GM19438 (cell line): ENCODE measurements around the gene ANKRD55.
"Not testable (repeated sequence)": the region's sequence is repeated elsewhere in the genome, so short reads cannot be mapped to it uniquely, and the experiment has no call there.

Source experiments
- ATAC-seq: cut with Tn5 transposase; IDR thresholded peaks from one replicate; pipeline ENCODE4 v1.9.1; 2021; ENCODE audit warnings: low read depth; ENCODE audit not compliant: unreplicated experiment

The ANKRD55 gene

DNA sequence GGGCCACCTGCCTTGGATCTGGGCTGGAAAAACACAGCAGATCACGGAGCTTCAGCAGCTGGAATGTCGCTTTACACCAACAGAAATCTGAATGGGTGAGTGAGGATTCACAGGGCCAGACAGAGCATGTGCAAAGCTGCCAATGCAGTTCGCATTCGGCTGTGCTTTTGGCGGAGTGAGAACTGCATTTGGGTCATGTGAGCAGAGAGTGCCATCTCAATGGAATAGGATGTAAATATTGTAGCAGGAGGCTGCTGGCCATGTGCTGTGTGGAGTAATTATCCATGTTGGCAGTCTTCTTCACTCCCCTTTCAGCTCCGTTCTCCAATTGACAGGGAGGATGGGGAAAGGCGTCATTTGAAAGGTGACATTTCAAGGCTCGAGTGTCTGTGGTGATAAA, at the start of gene ANKRD55:
Gene ANKRD55, minus strand, starts transcription at position 101 of the 400 bp plus-strand sequence. CDS start 417 bp downstream, outside the sequence.
- ATAC-seq = no peak

DNA sequence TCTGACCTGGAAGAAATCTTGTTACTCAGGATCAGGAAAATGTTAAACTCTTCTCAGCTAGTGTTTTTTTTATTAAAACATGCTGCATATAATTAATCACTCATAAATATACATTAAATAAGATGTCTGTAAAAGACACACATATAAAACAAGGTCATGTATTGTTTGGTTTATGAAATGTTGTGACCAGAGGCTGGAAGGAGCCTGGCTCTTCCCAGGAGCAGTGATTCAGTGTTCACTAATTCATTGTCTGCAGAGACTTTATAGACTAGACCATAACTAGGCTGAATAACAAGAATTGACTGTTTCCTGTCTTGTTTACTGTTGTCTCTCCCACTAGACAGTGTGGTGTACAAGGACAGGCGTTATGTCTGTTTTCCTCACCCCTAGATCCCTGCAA, 49.1 kb upstream of the ANKRD55 start:
- no peak for ATAC-seq

DNA sequence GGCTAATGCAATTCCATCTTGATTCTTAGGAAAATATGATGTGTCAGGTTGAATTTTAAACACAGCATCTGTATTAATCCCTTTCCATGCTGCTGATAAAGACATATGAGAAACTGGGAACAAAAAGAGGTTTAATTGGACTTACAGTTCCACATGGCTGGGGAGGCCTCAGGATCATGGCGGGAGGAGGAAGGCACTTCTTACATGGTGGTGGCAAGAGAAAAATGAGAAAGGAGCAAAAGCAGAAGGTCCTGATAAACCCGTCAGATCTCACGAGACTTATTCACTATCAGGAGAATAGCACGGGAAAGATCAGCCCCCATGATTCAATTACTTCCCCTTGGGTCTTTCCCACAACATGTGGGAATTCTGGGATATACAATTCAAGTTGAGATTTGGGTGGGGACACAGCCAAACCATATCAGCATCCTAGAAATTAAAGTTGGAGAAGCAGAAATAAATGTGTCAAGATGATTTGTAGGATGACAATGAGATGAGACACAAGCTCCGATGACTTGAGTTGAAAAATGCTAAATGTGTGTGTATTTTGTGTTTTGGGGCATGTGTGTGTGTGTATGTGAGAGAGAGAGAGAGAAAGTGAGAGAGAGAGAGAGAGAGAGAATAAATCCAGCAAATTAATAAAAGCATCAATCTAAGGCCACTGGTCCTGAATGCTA, 48.5 kb upstream of the ANKRD55 start:
- ATAC-seq = no peak

DNA sequence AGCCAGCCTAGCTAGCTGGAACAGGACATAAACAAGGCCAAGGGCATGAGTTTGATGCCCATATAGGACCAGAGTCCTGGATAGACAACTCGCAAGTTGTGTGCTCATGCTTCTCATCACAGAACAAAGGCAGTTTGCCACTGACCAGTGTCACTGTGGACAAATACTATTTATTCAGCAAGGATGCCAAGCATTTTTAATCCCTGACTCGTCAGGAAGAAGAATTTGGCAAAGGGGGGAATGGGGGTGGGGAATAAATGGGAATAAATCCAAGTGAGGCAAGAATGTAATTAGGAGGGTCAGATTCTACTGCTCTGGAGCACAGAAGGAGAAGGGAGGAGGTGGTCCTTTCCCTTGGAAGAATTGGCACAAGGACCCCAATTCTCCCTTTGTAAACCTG, 46.8 kb upstream of the ANKRD55 start:
- no peak for ATAC-seq

DNA sequence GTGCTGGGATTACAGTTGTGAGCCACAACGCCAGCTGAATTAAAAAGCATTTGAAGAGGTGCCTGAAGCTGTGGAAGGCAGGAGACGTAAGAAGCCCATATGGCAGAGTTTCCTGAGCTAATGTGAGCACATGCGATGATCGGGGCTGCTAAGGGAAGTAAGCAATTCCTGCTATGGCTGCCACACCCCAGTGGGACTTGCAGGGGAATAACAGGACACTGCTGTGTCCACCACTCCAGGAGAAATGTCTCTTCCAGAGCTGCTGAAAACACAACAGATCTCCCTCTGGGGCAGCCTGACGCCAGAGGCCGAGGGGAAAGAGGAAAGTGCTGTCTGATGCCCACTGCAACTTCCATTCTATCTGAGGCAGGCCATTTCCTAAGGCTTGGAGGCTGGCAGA, 46.2 kb upstream of the ANKRD55 start:
- no peak for ATAC-seq

DNA sequence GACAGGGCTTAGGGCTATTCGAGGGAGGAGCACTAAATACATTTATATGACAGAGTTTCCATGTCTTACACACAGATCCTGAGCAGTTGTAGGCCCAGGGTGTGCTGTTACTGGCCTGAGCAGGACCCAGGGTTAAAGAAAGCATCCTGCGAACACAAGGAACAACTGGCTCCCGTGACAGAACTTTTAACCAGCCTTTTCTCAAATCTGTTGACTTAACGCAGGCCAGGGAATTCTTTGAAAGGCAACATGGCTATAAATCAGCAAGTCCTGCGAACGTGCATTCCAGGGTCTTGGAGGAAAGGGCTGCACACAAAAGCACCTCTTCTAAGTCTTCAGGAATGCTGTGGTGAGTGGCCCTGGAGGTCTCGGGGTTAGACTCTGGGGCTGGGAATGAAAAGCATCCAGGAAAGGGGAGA, 45.2 kb upstream of the ANKRD55 start:
- ATAC-seq = no peak

DNA sequence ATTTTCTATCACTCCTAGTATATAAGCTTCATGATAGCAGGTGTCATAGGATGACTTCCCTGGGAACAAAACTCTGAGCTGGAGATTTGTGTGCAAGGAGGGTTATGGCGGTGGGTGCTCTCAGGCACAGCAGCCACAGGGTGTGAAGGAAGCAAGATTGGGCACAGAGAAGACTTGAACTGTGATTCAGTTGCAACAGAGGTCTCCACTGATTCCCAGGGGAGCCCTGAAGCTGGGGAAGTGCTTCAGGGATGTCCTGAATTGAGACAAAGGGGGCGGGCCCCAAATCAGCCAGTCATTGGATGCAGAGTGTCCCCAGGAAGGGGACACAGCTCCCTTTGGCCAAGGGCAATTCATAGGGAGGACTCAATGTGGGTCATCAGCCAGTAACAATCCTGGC, 44.4 kb upstream of the ANKRD55 start:
- ATAC-seq = no peak

DNA sequence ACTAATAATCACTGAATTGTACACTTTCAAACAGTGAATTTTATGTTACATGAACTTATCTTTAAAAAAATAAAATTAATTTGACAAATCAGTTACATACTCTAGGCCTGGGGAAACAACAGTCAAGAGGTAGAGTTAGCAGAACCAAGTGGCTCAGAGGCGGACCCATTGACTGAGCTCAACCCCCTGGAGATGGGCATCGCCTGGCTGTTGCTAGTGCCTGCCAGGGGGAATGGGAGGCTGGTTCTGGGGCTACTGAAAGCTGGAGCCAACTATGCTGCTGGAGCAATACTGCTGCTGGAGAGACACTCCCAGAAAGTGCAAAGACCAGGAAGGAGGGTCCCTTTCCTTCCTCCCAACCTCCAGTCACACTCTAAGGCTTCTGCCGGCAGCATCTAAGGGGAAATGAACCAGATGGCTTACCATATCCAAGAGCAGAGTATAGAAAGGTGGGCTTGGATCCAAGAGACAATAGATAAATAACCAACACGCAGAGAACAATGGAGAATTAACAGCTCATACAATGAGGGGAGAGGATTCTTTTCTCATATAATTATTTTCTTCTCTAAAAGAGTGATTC, 40.3 kb upstream of the ANKRD55 start:
- ATAC-seq = no peak

DNA sequence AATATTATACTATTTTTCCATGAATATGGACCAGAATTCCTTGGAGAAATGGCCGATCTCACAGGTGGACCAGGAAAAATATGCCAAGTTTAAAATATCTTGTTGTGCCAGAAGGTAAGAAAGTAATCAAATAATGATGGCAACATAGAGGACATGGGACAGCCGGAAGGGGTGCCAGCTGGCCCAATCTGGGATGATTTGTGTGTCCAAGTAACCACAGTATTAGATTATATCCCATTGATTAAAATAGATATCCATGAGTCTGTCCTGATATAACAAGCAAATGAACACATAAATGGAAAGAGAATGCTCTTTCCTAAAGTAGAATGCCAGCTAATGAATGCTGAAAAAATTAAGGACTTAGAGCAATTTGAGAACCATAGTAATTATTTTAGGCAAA, 39.6 kb upstream of the ANKRD55 start:
- no peak for ATAC-seq

DNA sequence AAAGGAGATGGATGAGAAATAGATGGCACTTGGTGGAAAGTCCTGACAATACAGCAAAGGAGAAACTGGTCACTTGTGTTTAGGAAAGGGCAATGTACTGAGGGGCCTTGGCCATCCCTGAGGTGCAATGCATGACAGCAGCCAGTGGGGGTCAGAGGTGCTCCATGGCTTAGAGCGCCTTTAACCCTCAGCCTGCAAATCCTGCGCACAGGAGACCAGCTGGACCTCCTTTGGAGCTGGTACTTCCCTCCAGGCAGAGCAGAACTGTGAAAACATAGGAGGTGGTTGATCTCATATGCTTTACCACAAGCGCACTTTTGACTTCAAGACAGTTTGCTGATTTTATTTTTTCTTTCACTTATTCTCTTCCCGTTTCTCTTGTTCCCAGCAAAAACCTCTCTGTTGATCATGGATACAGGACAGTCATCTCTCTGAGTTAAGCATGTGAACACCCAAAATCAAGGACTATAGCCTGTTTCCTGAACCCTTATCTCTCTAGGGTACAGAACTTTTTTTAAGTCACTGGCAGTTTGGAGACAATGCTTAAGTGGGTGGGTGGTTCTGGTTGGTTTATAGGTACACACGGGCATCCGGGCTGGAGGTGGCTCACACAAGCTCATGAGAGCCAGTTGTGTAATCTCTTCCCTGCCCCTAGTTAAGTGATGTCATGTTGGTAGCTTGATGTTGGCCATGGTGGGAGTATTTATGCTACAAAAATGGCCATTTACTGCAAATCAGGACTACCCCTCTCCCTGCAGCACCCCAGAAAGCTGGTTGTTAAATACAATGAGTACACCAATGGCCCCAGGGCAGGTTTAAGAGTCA, 37.6 kb upstream of the ANKRD55 start:
- peak; percentile 88 for ATAC-seq

DNA sequence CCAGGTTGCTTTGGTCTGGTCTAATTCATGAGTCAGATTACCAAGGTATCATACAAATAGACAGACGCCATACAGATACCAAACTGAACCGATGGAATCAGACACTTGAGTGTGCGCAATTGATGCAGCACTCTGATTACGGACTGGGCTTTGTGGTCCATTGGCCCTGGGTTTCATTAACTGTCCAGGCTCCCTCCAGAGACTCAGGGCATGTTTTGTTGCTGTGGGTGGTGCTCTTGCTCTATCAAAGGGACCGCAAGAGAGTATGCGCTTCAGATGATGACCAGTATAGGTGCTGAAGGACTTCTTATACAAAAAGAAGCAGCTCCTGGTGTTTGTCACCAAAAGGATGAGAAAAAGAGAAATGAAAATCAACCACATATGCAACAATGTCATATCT, 36.9 kb upstream of the ANKRD55 start:
- no peak for ATAC-seq

DNA sequence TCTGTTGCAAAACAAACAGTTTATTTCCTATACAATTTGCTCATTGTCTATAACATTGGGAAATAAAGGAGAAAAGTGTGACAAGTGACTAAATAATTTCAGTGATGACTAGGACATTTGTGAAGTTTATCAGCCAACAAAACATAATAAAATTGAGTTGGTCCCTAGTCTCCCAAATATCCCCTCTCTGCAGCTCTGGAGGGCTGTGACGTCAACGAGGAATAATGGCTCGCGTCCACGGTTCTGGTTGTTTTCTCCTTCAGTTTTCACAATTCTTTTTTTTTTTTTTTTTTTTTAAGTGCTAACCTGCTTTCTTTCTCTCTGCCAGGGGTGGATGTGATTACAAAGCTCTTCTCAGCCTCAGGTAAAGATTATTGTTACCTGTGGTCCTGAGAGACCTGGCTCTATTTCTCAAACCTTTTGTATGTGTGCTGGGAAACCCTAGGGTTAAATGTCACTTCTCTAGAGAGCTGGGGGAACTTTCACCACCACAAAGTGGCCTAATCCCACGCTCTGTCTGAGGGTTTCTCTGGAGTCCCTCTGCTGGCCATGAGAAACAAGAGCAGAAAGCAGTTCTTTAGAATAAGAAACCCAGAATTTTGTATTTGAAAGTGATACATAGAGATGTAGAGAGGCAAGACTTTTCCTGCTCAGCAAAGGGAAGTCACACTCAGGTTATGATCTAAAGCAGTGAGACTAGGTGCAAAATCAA, 36.2 kb upstream of the ANKRD55 start:
- no peak for ATAC-seq

DNA sequence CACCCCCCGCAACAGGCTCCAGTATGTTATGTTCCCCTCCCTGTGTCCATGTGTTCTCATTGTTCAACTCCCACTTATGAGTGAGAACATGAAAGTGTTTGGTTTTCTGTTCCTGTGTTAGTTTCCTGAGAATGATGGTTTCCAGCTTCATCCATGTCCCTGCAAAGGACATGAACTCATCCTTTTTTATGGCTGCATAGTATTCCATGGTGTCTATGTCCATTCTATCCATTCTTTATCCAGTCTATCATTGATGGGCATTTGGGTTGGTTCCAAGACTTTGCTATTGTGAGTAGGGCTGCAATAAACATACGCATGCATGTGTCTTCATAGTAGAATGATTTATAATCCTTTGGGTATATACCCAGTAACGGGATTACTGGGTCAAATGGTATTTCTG, 35.6 kb upstream of the ANKRD55 start:
- ATAC-seq = not testable (repeated sequence)

DNA sequence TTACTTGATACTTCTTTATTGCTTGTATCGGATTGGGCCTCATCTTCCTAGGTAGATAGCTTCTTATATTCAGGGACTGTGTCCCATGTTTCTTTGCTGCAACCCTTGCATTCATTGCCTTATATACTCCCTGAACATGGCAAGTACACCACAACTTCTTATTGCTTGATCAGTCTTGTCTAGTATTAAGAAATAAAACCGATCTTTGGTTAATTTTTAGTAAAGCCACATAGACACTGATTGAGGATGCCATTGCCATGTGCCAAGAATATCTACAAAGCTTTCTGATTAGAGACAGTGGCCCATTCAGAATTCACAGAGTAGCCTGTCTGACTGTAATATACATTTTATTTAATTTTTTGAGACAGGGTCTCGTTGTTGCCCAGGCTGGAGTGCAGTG, 34.7 kb upstream of the ANKRD55 start:
- ATAC-seq = no peak

DNA sequence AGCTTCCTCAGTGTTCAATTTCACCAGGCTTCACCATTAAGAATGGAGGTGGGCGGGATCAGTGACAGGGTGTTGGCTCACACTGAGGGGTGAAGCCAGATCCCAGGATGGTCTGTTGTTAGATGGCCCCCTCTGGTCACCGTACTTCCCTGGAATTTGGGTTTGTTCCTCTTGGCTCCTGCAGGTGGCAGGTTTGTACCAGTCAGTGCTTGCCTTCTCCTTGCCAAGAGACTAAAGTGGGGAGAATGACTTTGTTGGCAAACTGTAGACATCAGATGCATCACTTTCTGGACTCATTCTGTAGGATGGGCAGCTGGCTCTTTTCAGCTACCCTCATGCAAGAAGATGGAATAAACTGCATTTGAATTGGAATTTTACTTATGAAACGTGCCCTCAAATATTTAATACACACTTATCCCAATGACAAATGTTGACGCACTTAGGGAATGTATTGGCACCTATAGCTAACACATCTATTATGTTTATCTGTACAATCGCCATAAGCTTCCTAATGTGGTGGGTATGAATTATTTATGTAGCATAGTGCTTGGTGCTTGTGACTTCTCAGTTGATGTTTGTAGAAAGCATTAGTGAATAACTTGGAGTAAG, 31.4 kb upstream of the ANKRD55 start:
- no peak for ATAC-seq

DNA sequence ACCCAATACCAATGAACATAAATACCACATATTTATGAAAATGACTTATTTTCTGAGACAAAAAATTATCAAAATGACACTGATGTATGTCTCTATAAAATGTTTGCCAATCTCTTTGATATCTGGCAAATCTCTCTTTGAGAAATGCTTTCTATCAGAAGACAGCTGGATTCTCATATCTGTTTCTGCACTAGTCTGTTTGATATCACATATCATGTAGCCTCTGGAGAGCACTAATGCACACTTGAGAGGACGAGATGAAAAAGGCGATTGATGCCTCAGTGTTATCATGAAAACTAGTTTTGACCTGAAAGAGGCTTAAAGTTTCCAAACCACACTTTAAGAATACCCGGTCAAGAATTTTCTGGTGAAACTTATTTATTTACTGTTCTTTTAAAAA, 29.1 kb upstream of the ANKRD55 start:
- no peak for ATAC-seq

DNA sequence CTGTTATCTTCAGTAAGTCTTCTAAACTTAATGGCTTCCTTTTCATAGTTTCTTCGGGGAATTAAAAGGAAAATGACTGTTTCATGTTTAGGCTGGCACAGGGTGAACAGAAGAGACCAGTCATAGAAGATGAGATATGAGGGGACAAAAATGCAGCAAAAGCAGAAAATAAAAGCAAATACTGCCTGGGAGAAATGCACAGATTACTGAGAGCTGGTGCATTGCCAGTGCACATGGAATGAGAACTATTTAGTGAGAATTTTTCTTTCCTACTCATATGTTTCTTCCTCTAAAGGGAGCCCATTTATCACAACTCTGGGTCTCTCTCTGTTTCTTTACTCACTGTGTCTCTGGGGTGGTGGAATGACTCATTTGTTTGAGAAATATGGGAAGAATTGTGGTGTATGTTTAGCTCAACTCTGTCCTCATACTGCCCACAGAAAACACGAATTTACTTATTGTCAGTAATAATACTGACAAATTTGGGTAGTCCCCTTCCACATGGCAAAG, 25.9 kb upstream of the ANKRD55 start:
- no peak for ATAC-seq

DNA sequence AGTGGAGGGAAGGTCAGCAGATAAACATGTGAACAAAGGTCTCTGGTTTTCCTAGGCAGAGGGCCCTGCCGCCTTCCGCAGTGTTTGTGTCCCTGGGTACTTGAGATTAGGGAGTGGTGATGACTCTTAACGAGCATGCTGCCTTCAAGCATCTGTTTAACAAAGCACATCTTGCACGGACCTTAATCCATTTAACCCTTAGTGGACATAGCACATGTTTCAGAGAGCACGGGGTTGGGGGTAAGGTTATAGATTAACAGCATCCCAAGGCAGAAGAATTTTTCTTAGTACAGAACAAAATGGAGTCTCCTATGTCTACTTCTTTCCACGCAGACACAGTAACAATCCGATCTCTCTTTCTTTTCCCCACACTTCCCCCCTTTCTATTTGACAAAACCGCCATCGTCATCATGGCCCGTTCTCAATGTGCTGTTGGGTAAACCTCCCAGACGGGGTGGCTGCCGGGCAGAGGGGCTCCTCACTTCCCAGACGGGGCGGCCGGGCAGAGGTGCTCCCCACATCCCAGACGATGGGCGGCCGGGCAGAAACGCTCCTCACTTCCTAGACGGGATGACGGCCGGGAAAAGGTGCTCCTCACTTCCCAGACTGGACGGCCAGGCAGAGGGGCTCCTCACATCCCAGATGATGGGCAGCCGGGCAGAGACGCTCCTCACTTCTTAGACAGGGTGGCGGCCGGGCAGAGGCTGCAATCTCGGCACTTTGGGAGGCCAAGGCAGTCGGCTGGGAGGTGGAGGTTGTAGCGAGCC, 24.8 kb upstream of the ANKRD55 start:
- ATAC-seq = not testable (repeated sequence)

DNA sequence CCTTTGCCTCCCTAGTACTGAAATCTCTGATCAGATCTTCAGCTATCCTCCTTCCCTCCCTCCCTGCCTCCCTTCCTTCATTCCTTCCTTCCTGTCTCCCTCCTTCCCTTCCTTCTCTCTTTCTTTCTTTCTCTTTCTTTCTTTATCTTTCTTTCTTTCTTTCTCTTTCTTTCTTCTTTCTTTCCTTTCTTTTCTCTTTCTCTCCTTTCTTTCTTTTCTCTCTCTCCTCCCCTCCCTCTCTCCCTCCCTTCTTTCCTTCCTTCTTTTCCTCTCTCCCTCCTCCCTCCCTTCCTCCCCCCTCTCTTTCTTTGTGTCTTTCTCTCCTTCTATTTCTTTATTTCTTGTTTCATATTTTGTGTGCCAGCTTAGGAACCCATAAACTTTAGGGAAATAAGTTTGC, 23.9 kb upstream of the ANKRD55 start:
- no peak for ATAC-seq

DNA sequence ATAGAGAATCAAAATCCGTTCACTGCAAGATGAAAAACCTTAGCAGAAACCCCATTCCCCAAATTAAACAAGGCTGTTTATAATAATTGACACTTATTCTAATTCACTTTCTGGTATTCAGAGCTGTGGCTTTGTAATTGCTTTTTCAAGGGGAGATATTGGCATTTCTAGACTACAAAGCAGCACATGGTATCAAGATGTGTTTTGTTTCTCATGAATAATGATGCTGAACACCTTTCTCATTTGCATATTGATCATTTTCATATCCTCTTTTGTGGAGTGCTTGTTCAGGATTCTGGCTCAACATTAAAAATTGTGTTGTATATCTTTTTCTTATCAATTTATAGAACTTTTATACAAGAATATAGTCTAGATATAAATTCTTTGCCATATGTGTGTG, 22.4 kb upstream of the ANKRD55 start:
- no peak for ATAC-seq
